Lung (tissue), 4 donors: ENCODE results near the gene VSIG2. TPM values are rescaled to one million over a fixed set of nuclear protein-coding genes. Genes with fewer than 3 reads are reported as not detected.

Experiments used
- polyA plus RNA-seq, 2 donors: library from polyadenylated mRNA; stranded (reverse); fragments of 200-250 nt; gene quantifications; one replicate each; pipeline ENCODE4 v1.2.1, GENCODE V29; 2013
- total RNA-seq, 2 donors: library from RNA; depleted of rRNA in 1 of 2; stranded (reverse); fragments of >200 nt in 1 of 2; gene quantifications; one replicate each; pipeline ENCODE4 v1.2.1, GENCODE V29; 2014 to 2021
- donor health status: Bipolar disorder and iron deficiency.
- donor health status: healthy.
- donor health status: DM: yes; HTN: yes; CAD: no.

VSIG2 gene
- total and polyA plus RNA-seq, 4 donors: 20.2 to 39.8 (median 25.6) TPM

Other genes starting within 250 kb of the VSIG2 start
- gene OR8B12, start 208.6 kb downstream of the VSIG2 start, total RNA-seq: not detected
- gene OR8B12, start 208.6 kb downstream of the VSIG2 start, polyA plus RNA-seq: not detected
- gene OR8A1, start 182.3 kb downstream of the VSIG2 start, total RNA-seq: not detected
- gene OR8A1, start 182.3 kb downstream of the VSIG2 start, polyA plus RNA-seq: not detected
- not detected for gene PANX3, start 140.8 kb downstream of the VSIG2 start, total RNA-seq
- not detected for gene PANX3, start 140.8 kb downstream of the VSIG2 start, polyA plus RNA-seq
- 10 to 100 TPM; 42.3 to 47.0 TPM for gene TBRG1, start 129.4 kb downstream of the VSIG2 start, total RNA-seq
- 10 to 100 TPM; 31.3 to 32.9 TPM for gene TBRG1, start 129.4 kb downstream of the VSIG2 start, polyA plus RNA-seq
- 10 to 100 TPM; 26.3 to 37.1 TPM for gene SIAE, start 78.5 kb downstream of the VSIG2 start, total RNA-seq
- gene SIAE, start 78.5 kb downstream of the VSIG2 start, polyA plus RNA-seq: 10 to 100 TPM; 18.7 to 27.0 TPM
- gene SPA17, start 78.4 kb downstream of the VSIG2 start, total RNA-seq: 10 to 100 TPM; 14.4 to 15.6 TPM
- 10 to 100 TPM; 16.4 to 28.9 TPM for gene SPA17, start 78.4 kb downstream of the VSIG2 start, polyA plus RNA-seq
- gene NRGN, start 12.3 kb downstream of the VSIG2 start, total RNA-seq: 100 to 1,000 TPM in 1 of 2 donors, 10 to 100 TPM in 1; 27.2 to 117 TPM
- 100 to 1,000 TPM in 1 of 2 donors, 10 to 100 TPM in 1; 58.5 to 250 TPM for gene NRGN, start 12.3 kb downstream of the VSIG2 start, polyA plus RNA-seq
- 100 to 1,000 TPM; 122 to 142 TPM for gene ESAM, start 10.0 kb upstream of the VSIG2 start, total RNA-seq
- gene ESAM, start 10.0 kb upstream of the VSIG2 start, polyA plus RNA-seq: 100 to 1,000 TPM in 1 of 2 donors, 10 to 100 TPM in 1; 77.7 to 139 TPM
- 10 to 100 TPM; 15.0 to 33.6 TPM for gene MSANTD2, start 48.2 kb upstream of the VSIG2 start, total RNA-seq
- 10 to 100 TPM in 1 of 2 donors, 1 to 10 TPM in 1; 3.9 to 16.4 TPM for gene MSANTD2, start 48.2 kb upstream of the VSIG2 start, polyA plus RNA-seq
- 10 to 100 TPM; 16.7 to 16.8 TPM for gene ROBO3, start 113.2 kb upstream of the VSIG2 start, total RNA-seq
- gene ROBO3, start 113.2 kb upstream of the VSIG2 start, polyA plus RNA-seq: 10 to 100 TPM in 1 of 2 donors, 1 to 10 TPM in 1; 9.3 to 13.5 TPM
- 10 to 100 TPM; 51.7 to 52.1 TPM for gene ROBO4, start 145.6 kb upstream of the VSIG2 start, total RNA-seq
- gene ROBO4, start 145.6 kb upstream of the VSIG2 start, polyA plus RNA-seq: 10 to 100 TPM; 27.3 to 32.1 TPM
- not detected for gene HEPN1, start 167.0 kb upstream of the VSIG2 start, total RNA-seq
- gene HEPN1, start 167.0 kb upstream of the VSIG2 start, polyA plus RNA-seq: not detected
- not detected for gene HEPACAM, start 183.8 kb upstream of the VSIG2 start, total RNA-seq
- under 1 TPM in 1 of 2 donors, not detected in 1; 0.02 TPM for gene HEPACAM, start 183.8 kb upstream of the VSIG2 start, polyA plus RNA-seq
- 1 to 10 TPM; 1.2 to 5.1 TPM for gene CCDC15, start 201.9 kb upstream of the VSIG2 start, total RNA-seq
- gene CCDC15, start 201.9 kb upstream of the VSIG2 start, polyA plus RNA-seq: under 1 TPM; 0.65 to 0.91 TPM